Right atrium auricular region (tissue), 2 donors: Measurements from ENCODE around the gene AP3B1. TPM values are rescaled to one million over a fixed set of nuclear protein-coding genes. Genes with fewer than 3 reads are reported as not detected.

ENCODE experiments used
- DNase-seq: peaks from one replicate; pipeline ENCODE4 v3.0.0-alpha.2; 2019; ENCODE audit warnings: low spot score
- H3K27ac ChIP-seq, 2 donors: fragments of 200-600 bp; sonication (generic); 1 replicate in 1 of 2; 2 replicates in 1 of 2; pipeline ENCODE4 v1.5.1; 2016 to 2019
- H3K27me3 ChIP-seq, 2 donors: fragments of 200-600 bp; sonication (generic); one replicate each; pipeline versions ENCODE4 v1.5.1 to v1.6.0; 2017 to 2019
- H3K36me3 ChIP-seq: fragments of 200-600 bp; sonication (generic); one replicate; pipeline ENCODE4 v1.5.1; 2016
- H3K4me1 ChIP-seq, 2 donors: fragments of 200-600 bp; sonication (generic); one replicate each; pipeline versions ENCODE4 v1.5.1 to v1.6.0; 2017 to 2019
- H3K4me3 ChIP-seq, 2 donors: fragments of 200-600 bp; sonication (generic); 1 replicate in 1 of 2; 2 replicates in 1 of 2; pipeline ENCODE4 v1.5.1; 2017 to 2019; ENCODE audit warnings: mild to moderate bottlenecking in 1 of 2, moderate library complexity in 1 of 2
- H3K9me3 ChIP-seq, 2 donors: fragments of 200-600 bp; sonication (generic); one replicate each; pipeline ENCODE4 v1.5.1; 2019
- total RNA-seq, 2 donors: library from RNA; depleted of rRNA; stranded (reverse); fragments of >200 nt; gene quantifications; one replicate each; pipeline ENCODE4 v1.1.0, GENCODE V29; 2016
- TF ChIP-seq, protein P1 (sequence below), 2 donors: fragments of 200-600 bp; sonication (generic); IDR thresholded peaks; one replicate each; pipeline ENCODE4 v1.5.1; 2019; ENCODE audit warnings: antibody characterized with exemption in 2 of 2

Gene AP3B1
- total RNA-seq, 2 donors from 2014 or later: 22.4 to 25.7 TPM

DNA sequence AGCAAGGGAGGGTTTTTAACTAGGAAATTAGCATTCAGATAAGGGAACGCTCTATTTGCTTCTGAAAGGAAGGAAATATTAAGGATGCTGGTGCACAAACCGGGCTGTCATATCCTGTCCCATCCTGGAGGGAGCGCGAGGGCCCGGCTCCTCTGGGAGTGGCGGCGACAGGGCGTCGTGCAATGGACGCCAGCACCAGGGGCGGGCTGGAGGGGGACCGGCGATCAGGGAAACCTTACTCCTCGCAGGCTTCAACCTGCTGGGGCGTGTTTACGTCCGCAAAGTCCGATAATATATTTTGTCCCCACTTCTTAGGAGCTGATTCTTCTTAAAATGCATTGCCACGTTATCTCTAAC lies 321.3 kb downstream of the AP3B1 start:
- H3K36me3 ChIP-seq: no peaks in the 10 kb centered on the region
- H3K9me3 ChIP-seq: no peaks in the 10 kb centered on the region
- H3K4me1 ChIP-seq: peaks cover 0 to 17% of the 10 kb centered on the region in 2 donors
- H3K4me3 ChIP-seq: peak overlapping the region in 1 of 2 donors; percentile 46
- no peak overlapping the region for H3K27ac ChIP-seq
- peaks cover 12 to 17% of the 10 kb centered on the region in 2 donors for H3K27me3 ChIP-seq
- TF ChIP-seq, protein P1, sequence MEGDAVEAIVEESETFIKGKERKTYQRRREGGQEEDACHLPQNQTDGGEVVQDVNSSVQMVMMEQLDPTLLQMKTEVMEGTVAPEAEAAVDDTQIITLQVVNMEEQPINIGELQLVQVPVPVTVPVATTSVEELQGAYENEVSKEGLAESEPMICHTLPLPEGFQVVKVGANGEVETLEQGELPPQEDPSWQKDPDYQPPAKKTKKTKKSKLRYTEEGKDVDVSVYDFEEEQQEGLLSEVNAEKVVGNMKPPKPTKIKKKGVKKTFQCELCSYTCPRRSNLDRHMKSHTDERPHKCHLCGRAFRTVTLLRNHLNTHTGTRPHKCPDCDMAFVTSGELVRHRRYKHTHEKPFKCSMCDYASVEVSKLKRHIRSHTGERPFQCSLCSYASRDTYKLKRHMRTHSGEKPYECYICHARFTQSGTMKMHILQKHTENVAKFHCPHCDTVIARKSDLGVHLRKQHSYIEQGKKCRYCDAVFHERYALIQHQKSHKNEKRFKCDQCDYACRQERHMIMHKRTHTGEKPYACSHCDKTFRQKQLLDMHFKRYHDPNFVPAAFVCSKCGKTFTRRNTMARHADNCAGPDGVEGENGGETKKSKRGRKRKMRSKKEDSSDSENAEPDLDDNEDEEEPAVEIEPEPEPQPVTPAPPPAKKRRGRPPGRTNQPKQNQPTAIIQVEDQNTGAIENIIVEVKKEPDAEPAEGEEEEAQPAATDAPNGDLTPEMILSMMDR (IDR thresholded peaks at IDR 0.05): no peak
- DNase-seq: no peak

DNA sequence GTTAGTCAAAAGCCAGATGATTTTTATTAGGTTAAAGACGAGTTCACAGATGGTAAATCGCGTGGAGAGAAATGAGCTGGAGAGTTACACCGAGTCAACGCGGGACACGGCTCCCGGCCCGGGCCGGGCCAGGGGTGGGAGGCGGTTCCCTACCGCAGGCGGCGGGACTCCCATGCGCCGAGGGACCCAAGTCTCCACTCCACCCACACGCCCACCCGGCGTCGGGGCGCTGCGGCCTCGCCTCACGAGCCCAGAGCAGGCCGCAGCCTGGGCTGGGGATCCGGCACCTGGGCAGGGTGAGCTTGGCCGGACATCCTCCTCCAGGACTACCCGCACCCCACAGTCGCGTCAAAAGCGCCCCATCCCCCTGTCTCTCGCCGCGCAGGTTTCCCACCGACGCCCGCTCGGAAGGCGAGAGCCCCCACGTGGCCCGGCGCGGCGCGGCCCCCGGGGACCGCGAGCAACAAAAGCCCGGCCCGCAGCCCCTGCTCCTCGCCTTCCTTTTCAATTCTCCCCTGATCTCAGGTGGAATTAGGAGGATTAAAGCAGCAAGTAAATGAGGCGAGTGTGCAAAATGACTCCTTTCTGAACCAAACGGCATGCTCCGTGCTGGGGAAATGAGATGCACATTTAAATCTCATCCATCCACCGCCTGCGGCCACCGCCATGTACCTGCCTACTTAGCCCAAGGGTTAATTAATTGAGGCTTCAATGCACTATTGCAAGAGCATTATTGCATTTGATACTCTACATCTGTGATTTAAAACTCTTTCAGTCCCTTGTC lies 321.8 kb downstream of the AP3B1 start:
- Histone ChIP-seq H3K4me3 (peak overlapping the region; percentile 1 to 46), H3K27me3 (peaks cover 12 to 17% of the 10 kb centered on the region in 2 donors), H3K4me1 (peaks cover 0 to 17% of the 10 kb centered on the region in 2 donors), H3K9me3 (no peaks in the 10 kb centered on the region), H3K27ac (no peak overlapping the region), H3K36me3 (no peaks in the 10 kb centered on the region)
- DNase-seq: no peak
- TF ChIP-seq, protein P1 (IDR thresholded peaks at IDR 0.05): peak in 1 of 2 donors; percentile 18

DNA sequence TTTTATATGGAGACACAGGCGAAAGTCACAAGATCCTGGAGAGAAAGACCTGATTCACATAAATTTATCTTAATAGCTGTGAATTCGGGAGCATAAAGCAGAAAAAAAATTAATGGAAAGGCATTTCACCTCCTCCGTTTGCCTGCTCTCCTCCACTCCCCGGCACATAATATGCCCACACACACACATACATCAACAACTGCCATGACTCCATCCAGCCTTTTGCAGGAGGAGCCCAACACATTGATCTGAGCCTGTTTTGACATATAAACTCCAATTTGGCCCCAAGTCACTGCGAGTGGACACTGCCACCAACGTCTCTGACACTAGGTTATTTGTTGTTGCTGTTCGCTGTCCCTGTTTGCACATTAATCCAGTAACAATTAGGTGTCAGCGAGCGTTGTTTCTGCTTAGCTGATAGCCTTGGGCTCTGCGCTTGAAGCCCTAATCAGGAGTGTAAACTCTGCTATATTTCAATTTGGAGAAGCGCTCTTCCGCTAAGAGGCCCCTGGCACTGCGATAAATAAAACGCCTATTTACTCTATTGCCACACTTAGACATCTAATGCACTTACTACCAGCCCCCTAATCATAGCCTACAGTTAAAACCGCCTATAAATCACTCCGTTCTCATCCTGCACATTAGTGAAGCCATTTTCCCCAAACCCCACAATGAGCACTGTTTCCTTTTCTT lies 322.6 kb downstream of the AP3B1 start:
- DNase-seq: no peak
- peak overlapping the region in 1 of 2 donors; percentile 46 for H3K4me3 ChIP-seq
- TF ChIP-seq, protein P1 (IDR thresholded peaks at IDR 0.05): no peak
- H3K9me3 ChIP-seq: no peaks in the 10 kb centered on the region
- peaks cover 0 to 17% of the 10 kb centered on the region in 2 donors for H3K4me1 ChIP-seq
- no peaks in the 10 kb centered on the region for H3K36me3 ChIP-seq
- peaks cover 12 to 17% of the 10 kb centered on the region in 2 donors for H3K27me3 ChIP-seq
- no peak overlapping the region for H3K27ac ChIP-seq

DNA sequence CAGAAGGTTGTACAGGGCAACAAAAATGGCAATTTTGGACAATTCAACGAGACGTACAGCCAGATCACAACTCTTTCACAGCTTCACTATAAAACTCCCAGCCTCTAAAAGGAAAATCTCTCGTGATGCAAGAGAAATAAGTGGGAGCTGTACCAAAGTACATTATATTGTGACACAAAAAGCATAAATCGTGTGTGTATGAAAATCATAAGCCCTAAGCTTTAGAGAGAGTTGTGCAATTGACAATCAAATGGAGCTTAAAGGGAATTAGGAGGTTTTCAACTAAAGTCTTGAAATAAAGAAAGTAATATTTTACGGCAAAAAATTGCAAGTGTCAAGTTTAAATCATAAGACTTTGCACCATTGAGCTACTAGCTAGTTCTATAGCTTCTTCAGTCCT lies 323.6 kb downstream of the AP3B1 start:
- Histone ChIP-seq H3K36me3 (no peaks in the 10 kb centered on the region), H3K4me1 (peaks cover 0 to 17% of the 10 kb centered on the region in 2 donors), H3K9me3 (no peaks in the 10 kb centered on the region), H3K4me3 (no peak overlapping the region), H3K27ac (no peak overlapping the region), H3K27me3 (peaks cover 12 to 17% of the 10 kb centered on the region in 2 donors)
- no peak for DNase-seq
- TF ChIP-seq, protein P1 (IDR thresholded peaks at IDR 0.05): no peak

DNA sequence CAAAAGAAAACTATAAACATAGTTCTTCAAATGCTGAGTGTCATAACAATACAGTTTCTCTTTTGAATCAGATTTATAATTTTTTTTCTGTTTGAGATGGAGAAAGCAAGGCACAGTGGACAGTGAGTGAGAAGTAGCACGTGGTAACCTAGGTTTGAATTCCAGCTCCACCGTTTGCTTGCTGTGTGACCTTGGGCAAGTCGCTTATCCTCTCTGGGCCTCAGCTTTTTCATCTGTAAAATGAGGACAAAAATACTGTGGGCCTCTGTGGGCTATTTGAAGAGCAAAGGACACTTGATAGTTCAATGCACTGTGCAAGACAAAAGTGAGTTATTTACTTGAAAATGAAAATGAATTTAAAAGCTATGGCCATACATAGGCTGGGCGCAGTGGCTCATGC lies 330.7 kb downstream of the AP3B1 start:
- Histone ChIP-seq H3K27ac (no peak overlapping the region), H3K4me1 (no peaks in the 10 kb centered on the region), H3K27me3 (peaks cover 0 to 1% of the 10 kb centered on the region in 2 donors), H3K4me3 (no peak overlapping the region), H3K36me3 (no peaks in the 10 kb centered on the region), H3K9me3 (no peaks in the 10 kb centered on the region)
- no peak for DNase-seq
- TF ChIP-seq, protein P1 (IDR thresholded peaks at IDR 0.05): no peak
